Measurements from ENCODE around the gene LSP1.
A peak's percentile ranks its signal among the peaks of the same experiment; 100 is the strongest.

Gene LSP1

DNA sequence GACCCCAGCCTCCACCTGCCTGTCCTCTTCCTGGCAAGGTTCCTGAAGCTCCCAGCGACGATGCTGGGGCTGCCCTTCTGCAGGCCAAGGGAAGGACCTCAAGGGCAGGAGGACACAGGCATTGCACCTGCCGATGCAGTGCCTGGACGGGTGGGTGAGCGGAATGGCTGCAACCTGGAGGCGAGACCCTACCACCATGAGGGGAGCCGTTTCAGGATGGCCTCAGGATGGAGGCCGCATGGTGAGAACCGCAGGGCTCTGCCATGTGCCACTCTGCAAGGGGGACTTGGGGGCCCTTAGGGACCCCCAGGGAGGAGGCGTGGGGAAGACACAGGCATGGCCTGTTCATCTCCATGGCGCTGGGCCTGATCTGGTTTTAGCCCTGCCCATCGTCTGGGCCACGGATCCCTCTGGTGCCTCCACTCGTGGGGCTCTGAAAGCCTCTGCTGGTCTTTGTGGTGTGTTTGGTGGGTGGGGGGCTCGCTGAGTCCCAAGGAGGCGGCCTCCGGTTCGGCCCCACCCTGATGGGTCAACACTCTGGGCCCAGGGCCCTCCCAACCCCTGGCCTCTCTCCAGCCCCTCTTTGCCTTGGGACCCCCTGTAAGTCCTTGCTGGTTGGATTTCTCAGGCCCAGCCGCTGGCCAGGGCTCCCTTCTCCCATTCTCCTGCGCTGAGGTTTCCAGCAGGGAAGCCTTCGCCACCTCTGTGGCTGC is 1.3 kb upstream of the LSP1 start:
- DNase-seq: no peak

DNA sequence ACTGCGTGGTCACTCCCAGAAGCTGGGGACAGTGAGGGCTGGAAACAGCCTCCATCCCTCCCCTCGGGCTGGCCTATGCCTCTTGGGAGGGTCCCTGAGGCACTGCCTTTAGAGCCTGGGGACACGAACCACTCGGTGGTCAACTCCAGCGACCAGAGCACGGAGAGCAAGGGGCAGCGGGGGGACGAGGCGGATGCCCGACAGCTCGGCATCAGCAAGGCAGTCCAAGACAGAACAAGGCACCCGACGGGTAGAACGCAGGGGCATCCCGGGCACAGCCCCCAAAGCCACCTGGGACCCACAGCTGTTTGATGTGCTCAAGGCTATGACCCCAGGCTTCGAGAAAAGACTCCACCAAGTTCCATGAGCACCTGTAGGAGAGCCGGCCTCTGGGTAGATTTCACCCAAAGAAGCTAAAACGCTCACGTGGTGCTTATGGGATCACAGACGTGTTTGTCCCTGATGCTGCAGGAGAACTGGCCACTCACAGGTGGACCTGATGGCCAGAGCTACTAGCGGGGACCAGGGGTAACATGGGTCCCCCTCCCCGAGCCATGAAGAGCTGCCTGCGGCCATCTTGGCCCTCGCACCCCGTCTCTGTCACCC is 510 bp upstream of the LSP1 start:
- DNase-seq: no peak

DNA sequence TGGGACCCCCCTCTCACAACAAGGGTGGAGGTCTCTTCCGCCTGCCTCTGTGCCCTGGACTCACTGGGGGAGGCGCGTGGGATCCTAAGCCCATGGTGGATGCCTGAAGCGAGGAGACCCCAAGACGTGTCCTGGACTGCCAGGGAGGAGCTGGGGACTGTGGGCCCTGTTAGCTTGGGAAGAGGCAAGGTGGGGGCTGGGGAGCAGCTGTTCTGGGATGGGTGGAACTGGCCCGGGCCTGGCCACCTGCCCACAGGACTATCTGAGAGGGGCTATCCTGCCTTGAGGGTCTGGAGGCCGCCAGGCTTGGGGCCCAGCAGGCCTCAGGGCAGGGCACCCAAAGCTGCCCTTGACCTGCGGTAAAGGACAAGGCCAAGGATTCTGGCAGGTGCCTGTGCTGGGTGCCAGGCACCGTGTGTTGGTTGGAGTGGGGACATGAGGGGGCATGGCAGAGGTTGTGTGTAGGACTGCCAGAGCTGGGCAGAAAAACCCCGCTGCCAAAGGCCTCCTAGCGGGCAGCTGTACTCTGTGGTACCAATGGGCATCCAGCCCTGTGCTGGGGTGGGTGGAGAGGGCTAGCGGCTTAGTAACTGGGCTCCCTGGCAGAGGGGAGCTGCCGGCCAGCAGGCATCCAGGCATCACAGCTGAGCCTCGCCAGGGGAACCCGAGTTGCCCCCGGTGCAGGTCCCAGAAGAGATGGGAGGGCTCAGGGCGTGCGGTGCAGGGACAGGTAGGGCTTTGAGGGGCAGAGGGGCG is 670 bp downstream of the LSP1 start:
- DNase-seq: peak; percentile 82

DNA sequence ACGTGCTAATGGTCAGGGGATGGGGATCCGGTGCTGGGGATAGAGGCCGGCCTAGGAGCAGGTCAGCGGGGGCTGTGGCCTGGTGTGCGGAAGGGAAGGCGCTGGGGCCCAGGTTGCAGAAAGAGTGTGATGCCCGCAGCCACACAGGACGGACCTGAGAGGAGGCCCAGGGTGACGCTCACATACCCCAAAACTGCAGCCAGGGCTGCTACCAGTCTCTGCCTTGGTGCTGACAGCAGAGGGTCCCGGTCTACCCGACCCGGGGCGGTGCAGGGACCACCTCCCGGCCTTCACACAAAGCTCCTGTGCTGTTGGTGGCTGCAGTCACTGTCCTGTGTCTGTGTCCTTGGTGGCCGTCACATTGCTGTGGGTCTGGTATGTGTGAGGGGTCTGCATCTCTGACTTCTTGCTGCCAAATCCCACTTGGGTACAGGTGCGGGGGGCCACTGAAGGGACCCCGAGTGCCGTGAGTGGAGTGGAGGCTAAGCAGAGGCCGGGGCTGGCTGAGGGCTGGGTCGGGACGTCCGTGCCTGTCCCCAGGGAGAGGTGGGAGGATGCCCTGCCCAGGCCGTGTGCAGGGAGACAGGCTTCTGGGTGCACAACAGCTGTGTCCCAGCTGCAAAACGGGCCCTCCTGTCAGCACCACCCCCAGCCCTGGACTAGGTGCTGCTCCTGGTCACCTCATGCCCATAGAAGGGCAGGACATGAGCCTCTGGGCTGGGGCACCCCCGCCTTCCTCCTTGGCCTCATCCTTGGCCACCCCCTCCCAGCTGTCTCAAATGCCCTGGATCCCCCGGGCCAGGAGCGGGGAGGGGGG is 1.5 kb downstream of the LSP1 start:
- no peak for DNase-seq

DNA sequence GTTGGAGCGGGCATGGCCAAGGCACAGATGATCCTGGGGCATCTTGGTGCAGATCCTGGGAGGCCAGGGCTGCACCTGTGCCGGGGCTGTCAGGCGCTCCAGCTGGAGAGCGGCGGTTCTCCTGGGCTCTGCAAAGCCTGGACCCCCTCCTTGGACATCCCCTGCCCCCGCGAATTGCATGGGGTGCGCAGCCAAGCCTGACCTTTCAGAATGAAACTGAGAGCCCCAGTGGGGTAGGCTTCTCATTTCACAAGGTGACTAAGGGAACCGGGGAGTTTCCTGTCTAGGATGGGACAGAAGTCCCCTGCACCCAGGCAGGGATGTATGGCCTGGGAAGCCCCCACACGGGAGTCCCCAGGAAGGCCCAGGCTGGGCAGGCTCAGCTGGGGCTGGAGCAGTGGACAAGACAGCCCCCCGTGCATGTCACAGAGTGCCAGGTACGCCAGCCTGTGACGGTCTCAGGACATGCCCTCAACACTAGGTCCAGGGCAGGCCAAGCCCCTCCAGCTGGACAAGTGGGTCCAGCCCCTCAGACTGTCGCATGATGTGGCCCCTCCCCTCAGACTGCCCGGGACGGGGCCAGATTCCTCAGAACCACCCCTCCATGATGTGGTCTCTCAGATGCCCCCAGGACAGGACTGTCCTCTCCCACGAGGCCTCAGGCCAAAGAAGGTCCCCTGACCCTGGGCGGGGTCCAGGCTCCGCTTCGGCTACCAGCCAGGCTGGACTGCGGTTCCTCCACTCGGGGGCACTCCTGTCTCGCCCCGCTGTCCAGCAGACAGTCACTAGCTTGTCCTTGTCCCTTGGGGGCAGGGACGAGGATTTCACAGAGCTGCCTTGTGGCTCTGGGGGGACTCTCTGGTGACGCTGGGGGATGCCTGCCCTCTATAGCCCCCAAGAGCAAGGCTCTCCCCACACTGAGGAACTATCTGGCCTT is 2.3 kb downstream of the LSP1 start:
- peak; percentile 82 for DNase-seq

DNA sequence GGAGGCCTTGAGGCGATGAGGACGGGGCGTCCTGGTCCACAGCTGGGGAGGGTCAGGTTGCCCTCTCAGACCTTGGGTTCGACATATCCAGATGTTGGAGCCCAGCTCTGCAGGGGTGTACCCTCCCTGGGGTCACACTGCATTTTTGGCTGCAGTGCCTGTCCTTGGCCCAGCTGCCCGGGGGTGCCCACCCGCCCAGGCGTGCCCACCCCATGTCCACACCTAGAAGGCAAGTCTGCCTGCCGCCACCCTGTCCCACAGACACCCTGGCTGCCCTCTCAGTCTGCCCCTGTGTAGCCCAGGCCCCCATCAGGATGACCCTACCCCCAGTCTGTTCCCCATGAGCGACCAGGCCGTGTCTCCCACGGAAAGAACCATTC is 3.0 kb downstream of the LSP1 start:
- no peak for DNase-seq

DNA sequence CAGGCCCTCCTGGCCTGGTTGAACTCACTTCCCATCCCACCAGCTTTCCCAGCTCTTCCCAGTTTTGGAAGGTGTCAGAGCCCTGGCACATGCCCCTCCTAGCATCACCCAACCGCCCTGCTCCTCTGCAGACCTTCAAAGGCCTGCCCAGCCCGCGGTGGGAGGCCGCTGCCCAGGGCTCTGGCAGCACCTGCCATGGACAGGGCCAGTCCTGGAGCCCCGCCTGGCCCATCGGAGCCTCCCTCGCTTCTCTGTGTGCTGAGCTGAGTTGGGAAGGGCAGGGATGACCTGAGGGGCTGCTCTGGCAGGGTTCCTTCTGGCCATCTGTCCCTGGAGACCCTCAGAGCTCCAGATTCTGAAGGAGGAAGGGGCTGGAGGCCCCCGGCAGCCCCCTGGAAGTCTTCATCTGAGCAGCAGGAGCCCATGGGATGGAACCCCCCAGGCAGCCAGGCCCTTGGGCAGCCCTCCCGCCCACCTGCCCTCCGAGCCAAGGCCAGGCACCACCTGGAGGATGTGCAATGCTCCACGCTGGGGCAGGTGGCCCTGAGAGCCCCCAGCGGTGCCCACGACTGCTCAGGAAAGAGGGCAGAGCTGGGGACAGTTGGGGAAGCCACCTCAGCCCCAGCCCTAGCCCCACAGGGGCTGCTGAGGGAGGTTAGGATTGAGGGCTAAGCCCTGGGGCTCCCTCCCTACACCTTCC is 3.6 kb downstream of the LSP1 start:
- no peak for DNase-seq

DNA sequence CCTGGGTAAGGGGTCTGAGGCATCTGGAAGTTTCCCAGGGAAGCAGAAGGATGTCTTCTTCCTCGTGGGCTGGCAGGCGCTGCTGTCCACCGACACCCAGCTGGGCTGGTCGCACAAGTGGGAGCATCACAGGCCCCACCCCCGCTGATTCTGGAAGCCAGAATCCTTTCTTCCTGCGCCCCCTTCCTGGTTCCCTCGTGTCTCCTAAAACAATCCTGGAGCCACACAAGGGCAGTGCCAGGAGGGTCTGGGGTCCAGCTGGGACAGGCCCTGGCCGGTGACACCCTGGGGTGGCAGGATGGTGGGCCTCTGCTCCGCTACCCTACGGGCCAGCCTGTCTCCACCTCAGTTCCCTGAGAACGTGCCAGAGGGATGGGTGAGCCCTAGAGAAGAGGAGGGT is 4.2 kb downstream of the LSP1 start:
- DNase-seq: no peak

DNA sequence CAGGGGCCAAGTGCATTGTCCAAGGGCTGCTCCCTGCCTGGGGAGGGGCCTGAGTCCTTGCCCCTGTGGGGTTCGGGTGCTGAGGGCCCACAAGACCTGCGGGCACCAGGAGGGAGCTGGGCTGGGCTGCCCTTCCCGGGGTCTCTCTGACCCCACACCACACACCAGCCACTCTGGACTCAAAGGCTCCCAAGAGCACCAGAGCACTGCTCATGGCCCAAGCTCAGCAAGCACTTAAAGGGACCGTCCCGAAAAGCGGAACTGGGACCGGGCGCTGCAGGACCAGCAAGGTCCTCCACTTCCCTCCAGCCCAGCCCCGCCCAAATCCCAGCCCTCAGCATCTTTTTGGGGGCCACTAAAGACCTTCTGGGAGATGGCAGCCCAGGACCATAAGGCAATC is 5.3 kb downstream of the LSP1 start:
- no peak for DNase-seq

DNA sequence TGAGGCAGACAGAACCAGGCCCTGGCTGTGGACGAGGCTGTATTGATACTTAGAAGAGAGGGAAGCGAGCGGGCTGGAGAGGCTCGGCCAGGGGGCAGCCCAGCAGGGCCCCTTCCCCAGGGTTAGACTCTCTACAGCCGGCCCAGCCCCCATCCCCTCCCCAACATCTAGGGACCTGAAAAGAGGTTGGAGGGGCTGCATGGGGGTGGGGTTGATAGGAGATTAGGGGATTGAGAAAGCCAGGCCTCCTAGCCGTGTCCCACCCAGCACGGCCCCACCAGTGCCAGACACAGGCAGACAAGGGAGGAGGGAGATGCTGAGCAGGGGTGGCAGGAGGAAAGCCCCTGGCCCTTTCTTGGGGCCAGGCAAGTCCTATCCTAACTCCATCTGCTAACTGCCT is 5.7 kb downstream of the LSP1 start:
- DNase-seq: no peak

DNA sequence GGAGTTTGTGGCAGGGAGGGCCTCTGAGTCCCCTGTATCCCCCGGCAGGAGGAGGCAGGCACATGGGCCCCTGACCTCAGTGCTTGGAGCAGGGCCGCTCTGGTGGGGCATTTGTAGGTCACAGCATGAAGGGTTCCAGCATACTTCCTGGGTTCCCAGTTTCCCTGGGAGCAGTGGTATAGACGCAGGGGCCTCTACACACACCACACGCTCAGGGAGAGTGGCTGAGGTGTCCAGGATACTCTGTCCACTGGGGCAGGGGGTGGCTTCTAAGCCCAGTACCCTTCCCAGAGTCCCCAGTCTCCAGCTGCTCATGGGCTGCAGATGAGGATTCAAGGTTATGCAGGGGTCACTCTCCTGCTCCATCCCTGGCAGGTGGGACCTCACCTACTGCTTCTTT is 6.1 kb downstream of the LSP1 start:
- no peak for DNase-seq

DNA sequence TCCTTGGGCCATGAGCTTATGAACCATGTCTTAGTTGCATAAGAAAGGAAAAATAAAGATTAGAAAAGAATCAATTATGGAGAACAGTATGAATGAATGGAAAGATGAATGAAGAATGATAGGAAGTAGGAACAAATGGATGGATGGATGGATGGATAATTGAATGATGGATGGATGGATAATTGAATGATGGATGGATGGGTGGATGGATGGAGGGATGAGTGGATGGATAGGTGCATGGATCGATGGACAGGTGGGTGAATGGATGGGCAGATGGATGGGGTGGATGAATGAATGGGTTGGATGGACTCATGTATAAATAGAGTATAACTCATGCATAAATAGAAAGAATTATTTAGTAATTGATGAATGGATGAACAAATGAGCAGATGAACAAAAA is 7.2 kb downstream of the LSP1 start:
- DNase-seq: no peak

DNA sequence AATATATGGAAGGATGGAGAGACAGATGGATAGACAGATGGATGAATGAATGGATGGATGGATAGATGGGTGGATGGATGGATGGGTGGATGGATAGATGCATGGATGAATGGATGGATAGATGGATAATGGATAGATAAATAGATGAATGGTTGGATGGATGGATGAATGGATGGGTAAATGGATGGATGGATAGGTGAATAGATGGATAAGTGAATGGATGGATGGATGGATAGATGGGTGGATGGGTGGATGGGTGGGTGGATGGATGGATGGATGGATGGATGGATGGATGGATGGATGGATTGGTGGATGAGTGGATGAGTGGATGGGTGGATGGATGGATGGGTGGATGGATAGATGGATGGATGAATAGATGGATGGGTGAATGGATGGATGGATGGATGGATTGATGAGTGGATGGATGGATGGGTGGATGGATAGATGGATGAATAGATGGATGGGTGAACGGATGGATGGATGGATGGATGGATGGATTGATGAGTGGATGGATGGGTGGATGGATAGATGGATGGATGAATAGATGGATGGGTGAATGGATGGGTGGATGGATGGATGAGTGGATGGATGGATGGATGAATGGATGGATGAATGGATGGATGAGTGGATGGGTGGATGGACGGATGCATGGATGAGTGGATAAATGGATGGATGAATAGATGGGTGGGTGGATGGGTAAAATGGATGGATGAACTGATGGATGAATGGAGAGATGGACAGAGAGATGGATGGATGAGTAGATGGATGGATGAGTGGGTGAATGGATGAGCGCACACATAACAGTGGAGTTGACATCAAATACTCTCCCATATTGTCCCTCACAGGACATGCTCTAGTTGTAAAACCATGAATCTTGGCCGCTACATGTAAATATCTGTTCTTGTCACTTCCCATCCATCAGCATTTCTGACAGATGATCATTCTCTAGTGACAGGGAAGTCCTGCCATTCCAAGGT is 8.8 kb downstream of the LSP1 start:
- DNase-seq: no peak

DNA sequence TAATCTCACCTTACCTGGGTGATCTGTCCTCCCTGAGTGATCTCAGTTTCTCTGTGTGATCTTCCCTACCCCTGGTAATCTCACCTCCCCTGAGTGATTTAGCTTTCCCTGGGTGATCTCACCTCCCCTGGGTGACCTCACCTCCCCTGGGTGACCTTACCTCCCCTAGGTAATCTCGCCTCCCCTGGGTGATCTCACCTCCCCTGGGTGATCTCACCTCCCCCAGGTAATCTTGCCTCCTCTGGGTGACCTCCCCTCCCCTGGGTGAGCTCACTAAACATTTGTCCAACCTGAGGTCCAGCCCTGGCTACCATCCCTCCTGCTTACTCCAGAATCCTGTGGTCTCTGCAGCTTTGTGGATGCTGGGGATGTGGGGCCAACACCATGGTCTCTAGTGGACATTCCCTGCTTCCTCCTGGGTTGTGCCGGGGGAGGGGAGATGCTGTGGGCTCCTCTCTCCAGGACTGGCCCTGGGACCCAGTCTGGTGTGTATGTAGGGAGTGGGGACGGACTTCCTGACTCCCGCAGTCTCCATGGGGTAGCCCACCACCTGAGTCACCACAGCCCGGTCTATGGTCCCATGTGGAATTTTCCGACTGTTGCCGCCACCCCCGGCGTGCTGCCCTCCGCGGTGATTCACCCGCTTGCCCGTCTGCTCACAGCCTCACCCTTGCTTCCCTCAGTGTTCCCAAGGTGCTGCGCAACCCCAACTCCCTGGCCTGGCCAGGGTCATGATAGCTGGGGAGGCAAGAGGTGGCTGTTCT is 9.9 kb downstream of the LSP1 start:
- DNase-seq: no peak

DNA sequence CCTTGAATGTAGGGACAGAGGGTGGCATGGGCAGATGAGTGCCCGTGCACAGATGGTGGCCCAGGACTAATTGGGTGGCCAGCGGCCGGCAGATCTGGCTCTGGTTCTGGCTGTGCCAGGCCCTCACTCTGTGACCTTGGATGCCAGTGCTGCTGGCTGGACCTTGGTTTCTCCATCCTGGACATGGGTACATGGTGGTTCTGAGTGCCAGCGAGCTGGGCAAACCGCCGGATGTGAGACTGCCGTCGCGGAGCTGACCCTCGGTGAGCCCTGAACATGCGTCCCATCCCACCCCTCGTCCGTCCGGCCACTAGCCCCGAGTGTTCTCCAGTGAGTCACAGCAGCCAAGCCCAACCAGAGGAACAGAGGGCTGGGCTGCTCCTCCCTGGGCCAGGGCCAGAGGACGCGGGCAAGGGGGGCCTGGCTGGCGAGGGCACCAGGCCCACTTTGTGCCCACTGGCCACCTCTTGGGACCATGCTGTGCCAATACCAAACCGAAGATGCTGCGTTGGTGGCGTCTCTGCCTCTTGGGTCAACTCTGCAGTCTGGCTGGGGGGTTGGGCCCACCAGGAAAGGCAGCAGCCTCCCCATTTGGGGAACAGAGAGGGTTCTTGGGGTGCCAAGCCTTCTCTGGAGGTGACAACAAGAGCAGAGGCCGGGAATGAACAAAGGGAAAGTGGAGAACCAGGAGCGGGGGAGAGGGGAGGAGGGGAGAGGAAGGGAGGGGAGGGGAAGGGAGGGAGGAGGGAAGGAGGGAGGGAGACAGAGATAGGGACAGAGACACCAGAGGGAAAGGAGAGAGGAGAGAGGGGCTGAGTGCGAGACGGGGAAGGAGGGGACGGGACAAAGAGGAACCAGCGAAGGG is 10.7 kb downstream of the LSP1 start:
- no peak for DNase-seq

DNA sequence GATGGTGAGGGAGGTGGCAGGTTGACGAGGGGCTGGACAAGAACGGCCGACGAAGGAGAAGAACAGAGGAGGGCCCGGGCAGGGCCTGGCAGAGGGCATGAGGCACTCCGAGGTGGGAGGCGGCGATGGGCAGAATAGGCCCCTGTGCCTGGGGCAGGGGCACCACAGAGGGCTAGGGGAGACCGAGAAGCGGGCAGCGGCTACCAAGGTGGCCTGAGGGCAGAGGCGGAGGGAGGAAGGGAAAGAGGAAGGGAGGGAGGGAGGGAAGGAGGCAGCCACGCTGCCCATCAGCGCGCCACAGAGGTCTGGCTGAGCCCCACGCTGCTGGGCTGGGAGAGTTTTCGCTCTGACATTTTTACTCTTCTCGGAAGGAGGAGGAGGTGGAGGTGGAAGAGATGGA is 11.3 kb downstream of the LSP1 start:
- DNase-seq: no peak

DNA sequence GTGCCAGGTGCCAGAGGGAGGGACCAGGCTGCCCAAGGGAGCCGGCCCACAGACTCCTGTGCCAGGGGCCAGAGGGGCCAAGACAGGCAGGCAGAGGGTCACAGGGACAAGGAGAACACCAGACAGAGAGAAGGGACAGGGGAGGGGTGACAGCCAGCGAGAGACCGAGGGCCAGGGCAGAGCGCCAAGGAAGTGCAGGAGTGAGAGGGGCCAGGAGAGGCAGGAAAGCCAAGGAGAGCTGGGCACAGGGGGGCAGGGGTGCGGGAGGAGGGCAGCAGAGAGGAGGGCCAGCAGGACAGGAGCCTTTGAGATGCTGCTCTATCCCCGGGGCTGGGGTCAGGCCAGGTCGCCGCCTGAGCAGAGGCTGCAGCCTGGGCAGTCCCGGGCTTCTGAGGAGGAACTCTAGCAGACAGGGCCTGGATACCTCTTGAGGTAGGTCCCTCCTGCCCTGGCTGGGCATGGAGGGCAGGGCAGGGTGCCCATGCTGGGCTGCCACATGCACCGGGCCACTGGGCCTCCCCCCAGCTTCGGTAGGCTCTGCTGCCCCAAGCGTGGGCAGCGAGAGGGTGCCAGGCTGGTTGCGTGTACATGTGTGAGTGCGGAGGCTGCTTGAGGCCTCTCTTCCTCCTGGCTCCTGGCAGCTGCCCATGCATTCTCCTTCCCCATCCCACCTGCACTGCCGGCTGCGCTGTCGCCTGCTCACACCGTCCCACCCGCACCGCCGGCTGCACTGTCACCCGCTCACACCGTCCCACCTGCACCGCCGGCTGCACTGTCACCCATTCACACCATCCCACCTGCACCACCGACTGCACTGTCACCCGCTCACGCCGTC is 12.2 kb downstream of the LSP1 start:
- DNase-seq: no peak

DNA sequence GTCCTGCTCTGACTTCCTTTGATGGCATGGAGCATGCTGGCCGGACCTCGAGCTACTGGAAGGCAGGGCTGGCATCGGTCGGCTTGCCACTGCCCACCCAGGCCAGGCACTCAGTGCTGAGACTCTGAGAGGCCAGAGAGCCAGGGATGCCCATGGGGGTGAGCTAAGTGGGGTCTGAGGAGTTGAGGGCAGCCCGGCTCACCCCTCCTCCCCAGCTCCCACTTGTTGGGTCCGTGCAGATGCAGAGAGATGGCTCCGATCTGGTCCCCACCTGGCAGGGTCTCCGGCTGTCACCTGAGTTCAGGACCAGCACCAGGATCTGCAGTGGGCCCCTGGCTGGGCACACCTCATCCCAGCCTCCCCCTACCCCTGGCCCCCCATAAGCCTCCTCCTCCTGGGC is 13.3 kb downstream of the LSP1 start:
- DNase-seq: no peak
